Kidney epithelial cell (primary cell): ENCODE results near the gene PCDHGB3. TPM values are rescaled to one million over a fixed set of nuclear protein-coding genes. Genes with fewer than 3 reads are reported as not detected.
"Not testable (repeated sequence)": the region's sequence is repeated elsewhere in the genome, so short reads cannot be mapped to it uniquely, and the experiment has no call there.

ENCODE experiments used
- DNase-seq: peaks from one replicate; pipeline ENCODE4 v3.0.0-alpha.2; 2010; ENCODE audit warnings: low read depth
- H3K27me3 ChIP-seq: 2 replicates; pipeline ENCODE4 v1.6.0; 2011; ENCODE audit warnings: low read length; ENCODE audit not compliant: control insufficient read depth, insufficient read depth
- H3K36me3 ChIP-seq: 2 replicates; pipeline ENCODE4 v1.5.1; 2011; ENCODE audit warnings: low read length; ENCODE audit not compliant: control insufficient read depth, insufficient read depth
- H3K4me3 ChIP-seq: 2 replicates; pipeline ENCODE4 v1.5.1; 2011; ENCODE audit warnings: low read depth, mild to moderate bottlenecking, control low read depth, low read length
- total RNA-seq: library from RNA; depleted of rRNA; stranded (reverse); fragments of >200 nt; gene quantifications from 2 replicates; pipeline ENCODE4 v1.2.3, GENCODE V29; 2015
- TF ChIP-seq, protein P1 (sequence below): IDR thresholded peaks from 2 replicates; pipeline ENCODE4 v1.5.1; 2011; ENCODE audit warnings: mild to moderate bottlenecking, moderate library complexity, low read length, control low read depth, inconsistent platforms; ENCODE audit not compliant: insufficient read depth, poor library complexity, severe bottlenecking

The PCDHGB3 gene
- total RNA-seq, 1 donor from 2014 or later, result 1.3 TPM

DNA sequence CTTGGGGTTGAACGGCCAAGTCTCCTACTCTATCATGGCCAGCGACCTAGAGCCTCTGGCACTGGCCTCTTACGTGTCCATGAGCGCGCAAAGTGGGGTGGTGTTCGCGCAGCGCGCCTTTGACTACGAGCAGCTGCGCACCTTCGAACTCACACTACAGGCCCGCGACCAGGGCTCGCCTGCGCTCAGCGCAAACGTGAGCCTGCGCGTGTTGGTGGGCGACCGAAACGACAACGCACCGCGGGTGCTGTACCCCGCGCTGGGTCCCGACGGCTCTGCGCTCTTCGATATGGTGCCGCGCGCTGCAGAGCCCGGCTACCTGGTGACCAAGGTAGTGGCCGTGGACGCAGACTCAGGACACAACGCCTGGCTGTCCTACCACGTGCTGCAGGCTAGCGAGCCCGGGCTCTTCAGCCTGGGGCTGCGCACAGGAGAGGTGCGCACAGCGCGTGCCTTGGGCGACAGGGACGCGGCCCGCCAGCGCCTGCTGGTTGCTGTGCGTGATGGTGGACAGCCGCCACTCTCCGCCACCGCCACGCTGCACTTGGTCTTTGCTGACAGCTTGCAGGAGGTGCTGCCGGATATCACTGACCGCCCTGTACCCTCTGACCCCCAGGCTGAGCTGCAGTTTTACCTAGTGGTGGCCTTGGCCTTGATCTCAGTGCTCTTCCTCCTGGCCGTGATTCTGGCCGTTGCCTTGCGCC, 29.7 kb downstream of the PCDHGB3 start:
- TF ChIP-seq, protein P1, sequence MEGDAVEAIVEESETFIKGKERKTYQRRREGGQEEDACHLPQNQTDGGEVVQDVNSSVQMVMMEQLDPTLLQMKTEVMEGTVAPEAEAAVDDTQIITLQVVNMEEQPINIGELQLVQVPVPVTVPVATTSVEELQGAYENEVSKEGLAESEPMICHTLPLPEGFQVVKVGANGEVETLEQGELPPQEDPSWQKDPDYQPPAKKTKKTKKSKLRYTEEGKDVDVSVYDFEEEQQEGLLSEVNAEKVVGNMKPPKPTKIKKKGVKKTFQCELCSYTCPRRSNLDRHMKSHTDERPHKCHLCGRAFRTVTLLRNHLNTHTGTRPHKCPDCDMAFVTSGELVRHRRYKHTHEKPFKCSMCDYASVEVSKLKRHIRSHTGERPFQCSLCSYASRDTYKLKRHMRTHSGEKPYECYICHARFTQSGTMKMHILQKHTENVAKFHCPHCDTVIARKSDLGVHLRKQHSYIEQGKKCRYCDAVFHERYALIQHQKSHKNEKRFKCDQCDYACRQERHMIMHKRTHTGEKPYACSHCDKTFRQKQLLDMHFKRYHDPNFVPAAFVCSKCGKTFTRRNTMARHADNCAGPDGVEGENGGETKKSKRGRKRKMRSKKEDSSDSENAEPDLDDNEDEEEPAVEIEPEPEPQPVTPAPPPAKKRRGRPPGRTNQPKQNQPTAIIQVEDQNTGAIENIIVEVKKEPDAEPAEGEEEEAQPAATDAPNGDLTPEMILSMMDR, result no peak
- no peak overlapping the region for H3K4me3 ChIP-seq
- peaks cover 15% of the 10 kb centered on the region for H3K27me3 ChIP-seq
- H3K36me3 ChIP-seq, result no peaks in the 10 kb centered on the region
- no peak for DNase-seq

DNA sequence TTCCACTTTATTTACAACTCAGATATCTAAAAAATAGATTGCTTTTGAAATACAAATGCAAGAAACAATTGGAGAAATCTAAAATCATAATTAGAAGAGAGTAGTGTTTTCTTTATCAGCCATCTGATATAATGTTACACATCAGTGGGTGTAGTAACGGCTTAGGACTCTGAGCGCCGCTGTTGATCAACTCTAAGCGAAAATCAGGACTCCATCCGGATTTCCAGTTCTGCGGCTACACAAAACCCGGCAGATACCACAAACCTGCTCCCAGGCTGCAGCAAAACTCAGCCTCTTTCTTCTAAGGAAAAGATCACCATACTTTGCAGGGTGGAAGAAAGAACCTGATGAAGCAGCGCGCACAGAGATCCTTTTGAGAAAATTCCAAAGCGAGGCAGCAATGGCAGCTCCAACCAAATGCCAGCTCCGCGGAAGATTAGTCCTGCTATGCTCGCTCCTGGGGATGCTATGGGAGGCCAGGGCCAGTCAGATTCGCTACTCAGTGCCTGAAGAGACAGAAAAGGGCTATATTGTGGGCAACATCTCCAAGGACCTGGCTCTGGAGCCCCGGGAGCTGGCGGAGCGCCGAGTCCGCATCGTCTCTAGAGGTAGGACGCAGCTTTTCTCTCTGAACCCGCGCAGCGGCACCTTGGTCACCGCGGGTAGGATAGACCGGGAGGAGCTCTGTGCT, 32.7 kb downstream of the PCDHGB3 start, which contains the start of gene PCDHGA9:
Gene PCDHGA9, plus strand, starts transcription at position 226 of the 691 bp plus-strand sequence. Its CDS starts 175 bp downstream, at position 401.
- TF ChIP-seq, protein P1, result peak; percentile 21
- Histone ChIP-seq H3K27me3 (peaks cover 14% of the 10 kb centered on the region), H3K36me3 (no peaks in the 10 kb centered on the region), H3K4me3 (peak within 1 kb of the TSS; percentile 26)
- DNase-seq, result no peak

DNA sequence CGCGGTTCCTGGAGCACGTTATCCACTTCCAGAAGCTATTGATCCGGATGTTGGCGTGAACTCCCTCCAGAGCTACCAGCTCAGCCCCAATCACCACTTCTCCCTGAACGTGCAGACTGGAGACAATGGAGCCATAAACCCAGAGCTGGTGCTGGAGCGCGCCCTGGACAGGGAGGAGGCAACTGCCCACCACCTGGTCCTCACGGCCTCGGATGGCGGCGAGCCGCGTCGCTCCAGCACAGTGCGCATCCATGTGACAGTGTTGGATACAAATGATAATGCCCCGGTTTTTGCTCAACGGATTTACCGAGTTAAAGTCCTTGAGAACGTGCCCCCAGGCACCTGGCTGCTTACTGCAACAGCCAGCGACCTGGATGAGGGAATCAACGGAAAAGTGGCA, 33.3 kb downstream of the PCDHGB3 start:
- Histone ChIP-seq H3K4me3 (no peak overlapping the region), H3K27me3 (peaks cover 16% of the 10 kb centered on the region), H3K36me3 (no peaks in the 10 kb centered on the region)
- no peak for DNase-seq
- TF ChIP-seq, protein P1, result no peak

DNA sequence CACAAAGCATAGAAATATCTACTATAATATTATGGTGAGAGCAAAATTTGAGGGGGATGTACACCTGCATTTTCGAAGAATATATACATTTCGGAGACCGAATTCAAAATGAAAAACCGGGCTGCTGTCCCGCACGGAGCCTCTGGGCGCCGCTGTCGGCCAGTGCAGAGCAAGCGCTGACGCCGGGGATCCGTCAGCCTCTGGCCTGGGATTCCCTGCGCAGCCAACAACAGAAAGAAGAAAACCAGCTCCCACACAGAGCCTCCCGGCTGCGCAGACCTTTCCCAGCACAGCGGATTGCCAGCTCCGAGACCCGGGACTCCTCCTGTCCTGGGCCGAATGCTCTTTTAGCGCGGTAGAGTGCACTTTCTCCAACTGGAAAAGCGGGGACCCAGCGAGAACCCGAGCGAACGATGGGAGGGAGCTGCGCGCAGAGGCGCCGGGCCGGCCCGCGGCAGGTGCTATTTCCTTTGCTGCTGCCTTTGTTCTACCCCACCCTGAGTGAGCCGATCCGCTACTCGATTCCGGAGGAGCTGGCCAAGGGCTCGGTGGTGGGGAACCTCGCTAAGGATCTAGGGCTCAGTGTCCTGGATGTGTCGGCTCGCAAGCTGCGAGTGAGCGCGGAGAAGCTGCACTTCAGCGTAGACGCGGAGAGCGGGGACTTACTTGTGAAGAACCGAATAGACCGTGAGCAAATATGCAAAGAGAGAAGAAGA, 37.9 kb downstream of the PCDHGB3 start, which contains the start of gene PCDHGB6:
Gene PCDHGB6, plus strand, starts transcription at position 232 of the 716 bp plus-strand sequence. Its CDS starts 182 bp downstream, at position 414.
- not testable (repeated sequence) for H3K36me3 ChIP-seq, DNase-seq
- TF ChIP-seq, protein P1, result peak; percentile 58
- Histone ChIP-seq H3K4me3 (peak within 1 kb of the TSS; percentile 3), H3K27me3 (peaks cover 15% of the 10 kb centered on the region)

DNA sequence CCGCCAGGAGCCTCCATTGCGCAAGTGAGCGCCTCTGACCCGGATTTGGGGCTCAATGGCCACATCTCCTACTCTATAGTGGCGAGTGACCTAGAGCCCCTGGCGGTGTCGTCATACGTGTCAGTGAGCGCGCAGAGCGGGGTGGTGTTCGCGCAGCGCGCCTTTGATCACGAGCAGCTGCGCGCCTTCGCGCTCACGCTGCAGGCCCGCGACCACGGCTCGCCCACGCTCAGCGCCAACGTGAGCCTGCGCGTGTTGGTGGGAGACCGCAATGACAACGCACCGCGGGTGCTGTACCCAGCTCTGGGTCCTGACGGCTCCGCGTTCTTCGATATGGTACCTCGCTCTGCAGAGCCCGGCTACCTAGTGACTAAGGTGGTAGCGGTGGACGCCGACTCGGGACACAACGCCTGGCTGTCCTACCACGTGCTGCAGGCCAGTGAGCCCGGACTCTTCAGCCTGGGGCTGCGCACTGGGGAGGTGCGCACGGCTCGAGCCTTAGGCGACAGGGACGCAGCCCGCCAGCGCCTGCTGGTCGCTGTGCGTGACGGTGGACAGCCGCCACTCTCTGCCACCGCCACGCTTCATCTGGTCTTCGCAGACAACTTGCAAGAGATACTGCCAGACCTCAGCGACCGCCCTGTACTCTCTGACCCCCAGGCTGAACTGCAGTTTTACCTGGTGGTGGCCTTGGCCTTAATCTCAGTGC, 39.7 kb downstream of the PCDHGB3 start:
- Histone ChIP-seq H3K36me3 (no peaks in the 10 kb centered on the region), H3K4me3 (no peak overlapping the region), H3K27me3 (peaks cover 15% of the 10 kb centered on the region)
- no peak for DNase-seq
- TF ChIP-seq, protein P1, result no peak
